CD4-positive, alpha-beta T cell treated with Interleukin-4 for 1 hour (primary cell): ENCODE data around the gene ARHGAP31.
"Not testable (repeated sequence)": the region's sequence is repeated elsewhere in the genome, so short reads cannot be mapped to it uniquely, and the experiment has no call there.

Experiments
- DNase-seq, 2 donors: peaks; one replicate each; pipeline ENCODE4 v3.0.0-alpha.2; 2020 to 2022

Gene ARHGAP31, protein sequence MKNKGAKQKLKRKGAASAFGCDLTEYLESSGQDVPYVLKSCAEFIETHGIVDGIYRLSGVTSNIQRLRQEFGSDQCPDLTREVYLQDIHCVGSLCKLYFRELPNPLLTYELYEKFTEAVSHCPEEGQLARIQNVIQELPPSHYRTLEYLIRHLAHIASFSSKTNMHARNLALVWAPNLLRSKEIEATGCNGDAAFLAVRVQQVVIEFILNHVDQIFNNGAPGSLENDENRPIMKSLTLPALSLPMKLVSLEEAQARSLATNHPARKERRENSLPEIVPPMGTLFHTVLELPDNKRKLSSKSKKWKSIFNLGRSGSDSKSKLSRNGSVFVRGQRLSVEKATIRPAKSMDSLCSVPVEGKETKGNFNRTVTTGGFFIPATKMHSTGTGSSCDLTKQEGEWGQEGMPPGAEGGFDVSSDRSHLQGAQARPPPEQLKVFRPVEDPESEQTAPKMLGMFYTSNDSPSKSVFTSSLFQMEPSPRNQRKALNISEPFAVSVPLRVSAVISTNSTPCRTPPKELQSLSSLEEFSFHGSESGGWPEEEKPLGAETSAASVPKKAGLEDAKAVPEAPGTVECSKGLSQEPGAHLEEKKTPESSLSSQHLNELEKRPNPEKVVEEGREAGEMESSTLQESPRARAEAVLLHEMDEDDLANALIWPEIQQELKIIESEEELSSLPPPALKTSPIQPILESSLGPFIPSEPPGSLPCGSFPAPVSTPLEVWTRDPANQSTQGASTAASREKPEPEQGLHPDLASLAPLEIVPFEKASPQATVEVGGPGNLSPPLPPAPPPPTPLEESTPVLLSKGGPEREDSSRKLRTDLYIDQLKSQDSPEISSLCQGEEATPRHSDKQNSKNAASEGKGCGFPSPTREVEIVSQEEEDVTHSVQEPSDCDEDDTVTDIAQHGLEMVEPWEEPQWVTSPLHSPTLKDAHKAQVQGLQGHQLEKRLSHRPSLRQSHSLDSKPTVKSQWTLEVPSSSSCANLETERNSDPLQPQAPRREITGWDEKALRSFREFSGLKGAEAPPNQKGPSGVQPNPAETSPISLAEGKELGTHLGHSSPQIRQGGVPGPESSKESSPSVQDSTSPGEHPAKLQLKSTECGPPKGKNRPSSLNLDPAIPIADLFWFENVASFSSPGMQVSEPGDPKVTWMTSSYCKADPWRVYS (N-terminal part only)

DNA sequence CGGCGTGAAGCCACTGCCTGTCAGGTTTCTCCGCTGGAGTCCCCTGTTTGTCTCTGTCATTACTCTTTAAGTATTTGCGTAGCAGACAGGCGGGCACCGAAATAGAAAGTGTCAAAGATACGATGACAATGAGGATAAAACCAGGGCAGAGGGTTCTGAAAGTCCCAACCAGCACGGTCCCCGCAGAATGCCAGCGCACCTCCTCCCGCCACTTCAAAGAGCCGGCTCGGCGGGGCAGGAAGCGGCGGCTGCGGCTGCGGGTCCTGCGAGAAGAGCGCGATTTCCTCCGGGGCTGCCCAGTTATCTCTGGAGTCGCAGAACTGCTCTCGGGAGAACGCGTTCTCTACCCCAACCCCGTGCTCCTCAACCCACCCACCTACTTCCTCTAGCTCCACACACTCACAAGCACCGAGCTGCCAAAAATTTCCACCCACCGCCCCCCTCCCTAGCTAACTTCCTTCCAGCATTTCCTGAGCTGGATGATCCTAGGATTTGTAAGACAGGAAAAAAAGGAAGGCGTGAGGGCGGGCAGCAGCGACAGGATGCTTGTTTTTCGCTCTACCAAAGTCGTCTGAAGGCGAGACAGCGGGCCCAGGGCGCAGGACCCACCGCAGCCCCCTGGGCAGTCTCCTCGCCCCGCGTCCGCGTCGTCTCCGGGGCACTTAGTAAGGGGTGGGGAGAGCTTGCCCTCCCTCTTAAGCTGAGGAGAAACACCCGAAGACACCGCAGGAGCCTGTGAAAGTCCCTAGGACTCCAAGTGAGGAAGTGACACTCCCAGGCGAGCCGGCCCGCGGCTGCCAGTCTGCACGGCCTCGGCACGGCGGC lies at the start of gene ARHGAP31:
Gene ARHGAP31, plus strand, starts transcription at position 513 of the 825 bp plus-strand sequence. CDS start 522 bp downstream, outside the sequence.
- peak; percentile 87 to 90 for DNase-seq

DNA sequence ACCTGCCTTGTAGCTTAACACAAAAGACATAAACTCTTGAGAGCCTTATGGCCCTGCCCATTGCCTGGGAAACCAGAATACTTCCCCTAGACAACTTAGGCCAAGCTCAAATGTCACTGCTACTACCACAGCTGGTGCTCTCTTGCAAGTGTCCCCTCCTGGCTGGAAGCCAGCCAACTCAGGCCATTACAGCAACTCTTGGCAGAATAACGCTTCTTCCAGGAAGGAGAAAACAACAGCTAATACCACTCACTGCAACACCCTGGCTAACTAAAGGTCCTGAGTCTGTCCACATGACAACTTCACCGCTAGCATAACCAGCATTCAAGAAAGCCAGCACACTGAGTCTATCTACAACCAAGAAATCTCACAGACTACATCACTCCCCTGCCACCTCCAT lies 48.4 kb upstream of the ARHGAP31 start:
- no peak for DNase-seq

DNA sequence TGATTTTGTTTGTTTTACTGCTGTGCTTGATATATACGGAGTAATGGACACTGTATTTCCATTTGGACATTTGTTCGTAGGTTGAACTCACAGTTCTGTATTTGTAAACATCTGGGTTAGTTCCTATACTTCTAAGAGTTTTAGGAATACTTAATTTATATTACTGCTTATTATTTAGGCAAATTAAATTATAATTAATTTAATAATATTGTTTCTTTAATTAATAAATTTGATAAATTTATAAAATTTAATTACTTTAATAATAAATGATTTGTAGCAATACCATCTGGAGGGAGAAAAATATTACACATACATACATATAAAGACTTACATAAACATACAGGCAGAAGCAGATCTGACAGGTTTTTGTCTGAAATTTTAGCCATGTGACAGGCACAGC lies 39.0 kb upstream of the ARHGAP31 start:
- DNase-seq: no peak

DNA sequence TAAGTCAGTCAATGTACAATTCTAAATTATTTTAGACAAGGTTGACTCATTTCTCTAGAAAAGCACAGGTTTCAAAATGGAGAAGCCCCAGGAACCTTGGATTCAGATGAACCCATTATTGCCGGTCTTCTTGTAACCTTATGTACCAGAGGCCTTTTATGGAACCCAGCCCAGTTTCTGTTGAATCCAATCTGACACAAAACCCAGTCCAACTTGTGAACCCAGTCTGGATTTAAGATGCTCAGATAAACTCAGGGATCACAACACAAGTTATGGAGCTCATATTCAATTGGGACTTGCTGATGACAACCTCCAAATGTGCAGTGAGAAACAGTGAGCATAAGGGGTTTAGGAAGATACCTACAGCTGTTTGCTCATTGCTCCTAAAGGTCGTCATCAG lies 37.1 kb upstream of the ARHGAP31 start:
- DNase-seq: no peak

DNA sequence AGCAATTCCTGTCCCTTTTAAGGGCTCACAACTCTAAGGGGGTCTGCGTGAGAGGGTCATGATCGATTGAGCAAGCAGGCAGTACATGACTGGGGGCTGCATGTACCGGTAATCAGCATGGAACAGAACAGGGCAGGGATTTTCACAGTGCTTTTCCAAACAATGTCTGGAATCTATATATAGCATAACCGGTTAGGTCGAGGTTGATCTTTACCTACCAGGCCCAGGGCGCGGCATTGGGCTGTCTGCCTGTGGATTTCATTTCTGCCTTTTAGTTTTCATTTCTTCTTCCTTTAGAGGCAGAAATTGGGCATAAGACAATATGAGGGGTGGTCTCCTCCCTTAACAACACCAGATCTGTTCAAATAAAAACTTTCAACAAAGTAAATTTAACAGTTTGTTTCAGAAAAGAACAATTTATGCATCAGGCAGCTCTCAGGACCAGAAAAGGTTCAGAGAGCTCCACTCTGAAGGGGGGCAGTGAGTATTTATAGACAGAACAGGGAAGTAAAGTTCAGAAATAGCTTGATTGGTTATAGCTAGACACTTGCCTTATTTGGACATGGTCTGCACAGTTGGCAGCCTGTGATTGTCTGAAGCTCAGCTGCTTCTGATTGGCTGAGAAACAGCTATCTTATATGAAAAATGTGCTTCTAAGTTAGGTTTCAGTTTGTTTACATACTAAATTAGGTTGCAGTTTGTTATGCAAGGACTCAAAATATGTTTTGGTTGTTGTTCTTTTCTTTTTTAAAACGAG lies 36.4 kb upstream of the ARHGAP31 start:
- DNase-seq: no peak

DNA sequence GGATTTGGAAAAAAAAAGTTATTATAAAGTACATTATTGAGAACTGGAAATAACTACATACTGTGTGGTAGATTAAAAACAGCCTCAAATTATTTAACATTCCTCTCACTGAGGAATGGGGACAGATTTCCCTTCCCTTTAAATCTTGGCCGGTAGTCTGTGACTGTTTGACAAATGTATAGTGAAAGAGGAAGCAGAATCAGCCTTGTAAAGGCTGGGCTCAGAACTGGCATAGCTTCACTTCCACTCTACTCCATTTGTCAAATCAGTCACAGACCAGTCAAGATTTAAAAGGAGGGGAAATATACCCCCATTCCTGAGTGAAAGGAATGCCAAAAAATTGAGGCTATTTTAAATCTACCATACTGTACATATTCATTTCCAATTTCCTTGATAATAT lies 35.3 kb upstream of the ARHGAP31 start:
- DNase-seq: no peak

DNA sequence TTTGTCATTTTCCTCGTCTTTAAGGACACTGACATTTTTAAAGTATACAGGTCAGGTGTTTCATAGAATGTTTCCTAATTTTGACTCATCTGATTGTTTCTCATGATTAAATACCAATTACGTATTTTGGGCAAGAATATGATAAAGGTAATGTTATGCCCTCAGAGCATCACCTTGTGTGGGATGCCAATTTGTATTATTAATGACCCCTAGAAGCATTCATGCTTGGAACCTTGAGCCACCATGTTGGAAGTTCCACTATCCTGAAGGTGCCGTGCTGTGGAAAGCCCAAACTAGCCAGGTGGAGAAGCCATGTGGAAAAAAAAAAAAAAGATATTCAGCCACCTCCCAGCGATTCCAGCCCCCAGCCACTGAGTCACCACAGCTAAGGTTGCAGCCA lies 34.4 kb upstream of the ARHGAP31 start:
- no peak for DNase-seq

DNA sequence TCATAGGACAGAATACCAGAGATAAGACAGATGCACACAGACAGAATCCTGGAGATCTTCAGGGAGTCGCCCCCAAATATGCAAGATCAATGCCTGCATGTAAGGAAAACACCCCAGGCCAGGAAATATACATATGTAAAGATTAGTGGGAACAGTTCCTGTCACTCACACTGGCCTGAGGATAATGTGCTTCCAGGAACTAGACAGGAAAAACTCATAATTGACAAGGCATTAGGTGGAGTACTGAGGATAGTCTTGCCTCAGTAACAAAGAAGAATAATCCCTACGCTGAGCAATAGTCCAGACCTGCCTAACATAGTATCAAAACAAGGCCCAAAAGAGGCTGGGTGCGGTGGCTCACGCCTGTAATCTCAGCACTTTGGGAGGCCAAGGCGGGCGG lies 33.1 kb upstream of the ARHGAP31 start:
- no peak for DNase-seq

DNA sequence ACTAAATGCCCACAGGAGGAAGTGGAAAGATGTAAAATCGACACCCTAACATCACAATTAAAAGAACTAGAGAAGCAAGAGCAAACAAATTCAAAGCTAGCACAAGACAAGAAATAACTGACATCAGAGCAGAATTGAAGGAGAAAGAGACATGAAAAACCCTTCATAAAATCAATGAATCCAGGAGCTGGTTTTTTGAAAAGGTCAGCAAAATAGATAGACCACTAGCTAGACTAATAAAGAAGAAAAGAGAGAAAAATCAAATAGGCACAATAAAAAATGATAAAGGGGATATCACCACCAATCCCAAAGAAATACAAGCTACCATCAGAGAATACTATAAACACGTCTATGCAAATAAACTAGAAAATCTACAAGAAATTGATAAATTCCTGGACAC lies 24.0 kb upstream of the ARHGAP31 start:
- DNase-seq: not testable (repeated sequence)

DNA sequence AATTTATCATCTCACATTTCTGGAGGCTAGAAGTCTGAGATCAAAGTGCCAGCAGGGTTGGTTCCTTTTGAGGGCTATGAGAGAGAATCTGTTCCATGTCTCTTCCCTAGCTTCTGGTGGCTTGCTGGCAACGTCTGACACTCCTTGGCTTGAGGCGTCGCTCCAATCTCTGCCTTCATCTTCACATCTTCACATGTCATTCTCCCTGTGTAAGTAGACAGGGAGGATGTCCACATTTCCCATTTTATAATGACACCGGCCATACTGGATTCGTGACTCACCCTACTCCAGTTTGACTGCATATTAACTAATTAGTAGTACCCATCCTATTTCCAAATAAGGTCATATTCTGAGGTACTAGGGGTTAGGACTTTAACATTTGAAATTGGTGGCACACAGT lies 17.5 kb upstream of the ARHGAP31 start:
- DNase-seq: no peak

DNA sequence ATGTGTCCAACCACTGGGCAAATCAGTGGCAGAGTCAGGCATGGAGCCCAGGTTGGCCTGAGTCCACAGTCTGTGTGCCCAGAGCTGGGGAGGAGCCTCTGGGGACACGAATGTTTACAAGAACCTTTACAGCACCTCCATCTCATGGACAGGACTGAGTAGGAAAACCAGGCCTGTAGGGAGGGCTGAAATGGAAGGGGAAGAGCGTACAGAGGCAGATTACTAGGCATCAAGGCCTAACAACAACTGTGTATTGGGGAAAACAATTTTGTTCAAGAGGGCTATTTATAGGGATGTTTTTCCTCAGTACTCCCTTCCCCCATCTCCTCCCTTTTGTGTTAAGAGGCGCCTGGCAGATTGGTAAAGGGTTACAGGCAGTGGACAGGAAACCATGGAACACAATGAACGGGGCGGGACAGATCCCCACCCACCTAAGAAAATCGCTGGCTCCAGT lies 15.1 kb upstream of the ARHGAP31 start:
- no peak for DNase-seq

DNA sequence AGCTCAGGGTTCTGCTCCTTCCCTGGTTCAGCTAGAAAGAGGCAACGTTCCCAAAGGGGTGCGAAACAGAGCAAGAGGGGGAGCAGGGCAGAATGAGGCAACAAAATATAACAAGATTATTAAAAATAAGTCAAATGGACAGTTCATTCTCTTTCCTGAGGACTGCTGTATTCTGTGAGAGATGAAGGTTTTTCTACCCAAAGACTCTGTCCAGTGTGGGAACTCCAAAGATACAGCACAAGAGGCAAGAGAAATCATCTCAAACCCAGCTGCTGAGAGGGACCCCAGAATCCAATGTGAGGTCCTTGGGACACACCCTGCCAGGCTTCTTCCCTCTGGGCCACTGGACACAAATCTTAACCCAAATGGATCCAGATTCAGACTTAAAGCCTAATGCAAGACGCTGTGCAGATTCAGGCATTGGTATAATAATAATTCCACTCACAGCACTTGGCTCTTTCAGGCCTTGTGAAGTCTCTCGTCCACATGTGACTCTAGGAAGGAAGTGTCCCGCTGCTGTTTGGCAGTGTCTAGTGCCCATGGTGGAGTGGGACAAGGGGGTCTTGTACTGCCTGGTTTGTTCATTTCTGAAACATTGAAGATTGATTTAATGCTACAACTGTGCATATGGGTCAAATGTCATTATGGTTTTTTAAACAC lies 14.5 kb upstream of the ARHGAP31 start:
- DNase-seq: no peak

DNA sequence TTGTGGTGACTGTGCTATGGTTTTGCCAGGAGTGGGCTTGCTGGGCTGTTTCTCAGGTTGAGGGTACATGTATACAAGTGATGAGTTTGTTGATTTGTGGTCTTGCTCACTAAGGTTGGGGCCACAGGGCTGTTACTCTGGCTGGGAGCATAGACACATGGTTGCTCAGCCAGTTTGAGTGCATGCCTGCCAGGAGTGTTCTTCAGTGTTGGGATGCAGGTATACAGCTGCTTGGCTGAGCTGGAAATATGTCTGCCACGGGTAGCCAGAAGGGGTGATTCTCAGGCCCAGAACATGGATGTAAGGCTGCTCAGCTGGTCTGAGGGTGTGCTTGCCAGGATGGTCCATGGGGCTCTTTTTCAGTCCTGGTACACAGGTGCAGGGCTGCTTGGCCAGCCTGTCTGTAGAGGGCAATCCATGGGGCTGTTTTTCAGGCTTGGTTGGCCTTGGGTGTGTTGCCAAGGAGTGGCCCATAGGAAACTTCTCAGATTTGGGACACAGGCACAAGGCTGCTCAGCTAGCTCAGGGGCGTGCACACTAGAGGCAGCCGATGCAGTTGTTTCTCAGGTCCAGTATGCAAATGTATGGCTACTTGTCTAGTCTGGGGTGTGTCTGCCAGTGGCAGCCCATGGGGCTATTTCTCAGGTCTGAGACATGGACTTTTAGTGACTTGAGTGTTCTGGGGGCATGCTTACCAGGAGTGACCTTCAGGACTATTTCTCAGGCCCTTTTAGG lies 5.3 kb upstream of the ARHGAP31 start:
- no peak for DNase-seq

DNA sequence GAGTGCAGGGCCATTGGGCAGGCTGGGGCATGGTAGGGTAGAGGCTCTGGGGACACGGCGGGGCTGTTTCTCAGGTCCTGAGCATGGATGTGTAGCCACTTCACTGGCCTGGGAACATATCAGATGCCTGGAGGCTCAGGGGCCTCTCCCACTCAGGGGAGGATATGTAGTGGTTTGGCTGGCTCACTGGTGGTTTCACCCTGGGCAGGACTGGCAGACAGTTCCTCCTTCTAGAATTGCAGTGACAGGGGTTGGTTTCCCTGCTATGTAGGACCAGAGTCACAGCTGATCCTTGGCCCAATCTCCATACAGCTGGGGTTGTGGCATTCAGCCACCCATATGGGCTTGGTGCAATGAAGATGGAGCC lies 4.8 kb upstream of the ARHGAP31 start:
- DNase-seq: no peak

DNA sequence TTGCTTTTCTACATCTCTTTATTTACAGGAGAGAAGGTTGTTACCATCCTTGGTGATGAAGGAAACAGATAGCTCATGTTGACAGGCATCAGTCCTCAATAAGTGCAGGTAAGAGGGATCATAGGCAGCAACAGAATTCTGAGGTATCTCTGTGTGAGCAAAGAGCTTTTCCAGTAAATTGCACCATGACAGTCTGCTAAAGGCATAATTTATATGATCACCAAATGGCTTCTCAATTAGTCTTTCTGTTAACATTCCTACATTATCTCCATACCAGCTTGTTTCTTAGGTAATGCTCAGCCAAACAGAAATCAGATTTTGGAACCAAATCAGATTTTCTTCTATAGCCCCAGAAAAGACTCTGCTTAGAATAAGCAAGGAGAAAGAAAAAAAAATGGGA lies 3.6 kb upstream of the ARHGAP31 start:
- no peak for DNase-seq

DNA sequence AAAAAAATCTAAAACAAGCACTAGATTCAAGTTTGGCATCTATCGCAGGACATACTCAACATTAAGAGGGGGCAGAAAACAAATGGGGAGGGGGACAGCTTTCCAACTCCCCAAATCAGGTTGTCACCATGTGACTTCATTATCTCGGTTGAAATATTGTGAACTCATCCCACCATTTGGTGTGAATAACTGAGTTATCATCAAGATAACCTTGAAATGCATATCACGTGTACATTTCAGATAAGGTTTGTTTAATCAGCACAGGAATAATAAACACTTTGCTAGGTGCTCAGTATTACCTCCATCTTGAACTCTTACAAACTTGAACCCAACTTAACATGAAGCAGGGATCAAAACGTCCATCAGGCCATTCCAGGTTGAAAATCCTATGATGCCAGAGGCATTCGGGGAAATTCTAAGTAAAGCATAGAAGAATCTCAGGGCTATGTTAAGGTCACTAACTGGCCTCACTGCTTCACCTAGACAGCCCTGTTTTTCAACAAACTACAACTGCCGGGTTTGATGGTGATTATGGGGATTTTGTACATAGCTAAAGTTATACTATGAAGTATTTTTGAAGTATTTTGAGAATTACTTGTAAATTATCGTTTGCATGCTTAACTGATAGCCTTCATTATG lies 3.0 kb upstream of the ARHGAP31 start:
- DNase-seq: no peak

DNA sequence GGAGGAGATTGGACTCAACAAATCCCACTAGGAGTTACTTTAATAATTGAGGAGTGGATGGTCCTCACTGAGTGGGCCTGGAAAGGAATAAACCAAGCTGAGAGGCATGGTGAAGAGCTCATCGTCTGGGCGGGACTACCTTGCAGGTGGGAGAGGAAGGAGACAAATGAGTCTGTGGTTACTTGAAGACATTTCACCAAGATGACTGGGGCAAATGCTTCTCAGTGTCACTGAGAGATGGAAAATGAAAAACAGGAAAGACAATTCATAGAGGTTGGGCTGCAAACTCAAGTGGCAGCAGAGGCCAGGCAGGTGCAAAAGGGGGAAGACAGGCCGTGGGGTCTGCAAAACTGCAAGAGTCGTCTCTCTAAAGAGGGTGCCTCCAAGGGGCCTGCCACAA lies 1.5 kb upstream of the ARHGAP31 start:
- peak in 1 of 2 donors; percentile 20 for DNase-seq

DNA sequence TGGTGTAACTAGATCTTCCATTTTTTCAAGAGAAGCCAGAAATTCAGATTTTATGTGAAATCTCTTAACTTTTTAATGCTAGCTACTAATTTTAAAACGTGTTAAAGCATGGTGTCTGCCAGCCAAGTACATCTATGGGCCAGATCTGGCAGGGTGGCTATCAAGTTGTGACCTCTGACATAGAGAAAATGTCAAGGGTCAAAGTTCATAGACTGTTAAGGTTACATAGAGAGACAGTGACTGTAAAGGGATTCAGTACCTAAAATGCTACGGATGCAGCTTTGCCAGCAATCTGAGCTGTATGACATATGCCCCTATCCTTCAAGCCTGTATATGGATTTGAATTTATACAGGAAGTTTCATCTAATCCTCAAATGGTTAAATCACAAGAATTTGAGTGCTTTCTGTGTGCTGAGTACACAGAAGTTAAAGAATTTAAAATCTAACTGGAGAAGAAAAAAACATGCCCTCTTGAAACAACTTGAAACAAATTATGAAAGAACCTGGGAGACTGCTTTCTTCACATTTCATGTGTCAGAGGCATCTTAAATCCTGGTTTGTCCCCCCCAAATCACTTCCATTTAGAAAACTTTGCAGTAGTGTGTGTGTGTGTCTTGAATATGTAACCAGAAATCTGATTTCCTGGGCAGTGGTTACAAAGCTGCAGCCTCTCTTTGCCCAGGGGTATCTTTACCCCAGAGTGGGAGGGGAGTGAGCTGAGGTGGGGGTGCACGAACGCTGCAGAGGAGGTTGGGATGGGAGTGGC lies 895 bp upstream of the ARHGAP31 start:
- DNase-seq: no peak
